Keratinocyte (primary cell): ENCODE measurements around the gene PPP2R5A. TPM values are rescaled to one million over a fixed set of nuclear protein-coding genes. Genes with fewer than 3 reads are reported as not detected.

Experiments
- DNase-seq: peaks from one replicate; pipeline ENCODE4 v3.0.0-alpha.2; 2011; ENCODE audit warnings: low read depth, missing footprints, low spot score
- FAIRE-seq: peaks from 2 replicates; lab custom pipeline; 2011; peaks lifted over from hg19 to GRCh38; lab: Jason Lieb, UNC
- H2AFZ ChIP-seq: 2 replicates; pipeline ENCODE4 v1.6.0; 2012; ENCODE audit warnings: low read length, control low read depth, inconsistent platforms; ENCODE audit not compliant: control insufficient read depth
- H3K27ac ChIP-seq: 2 replicates; pipeline ENCODE4 v1.5.1; 2011; ENCODE audit warnings: low read length; ENCODE audit not compliant: control insufficient read depth, insufficient read depth
- H3K27me3 ChIP-seq: 3 replicates; pipeline ENCODE4 v1.6.0; 2011; ENCODE audit warnings: low read length; ENCODE audit not compliant: control insufficient read depth, insufficient read depth; ENCODE audit errors: extremely low read depth
- H3K36me3 ChIP-seq, 2 experiments: 2 replicates in 1 of 2; 3 replicates in 1 of 2; pipeline ENCODE4 v1.5.1; 2011; ENCODE audit warnings: low read length in 2 of 2, mild to moderate bottlenecking in 1 of 2; ENCODE audit not compliant: control insufficient read depth in 2 of 2, insufficient read depth in 2 of 2; ENCODE audit errors: extremely low read depth in 1 of 2
- H3K4me1 ChIP-seq: 3 replicates; pipeline ENCODE4 v1.5.1; 2011; ENCODE audit warnings: low read length; ENCODE audit not compliant: control insufficient read depth, insufficient read depth; ENCODE audit errors: extremely low read depth
- H3K4me2 ChIP-seq: 3 replicates; pipeline ENCODE4 v1.6.0; 2011; ENCODE audit warnings: low read depth, low read length; ENCODE audit not compliant: control insufficient read depth, insufficient read depth; ENCODE audit errors: extremely low read depth
- H3K4me3 ChIP-seq, 3 experiments: fragments of 200-600 bp in 1 of 3; sonication (generic) in 1 of 3; 2 replicates in 2 of 3; 3 replicates in 1 of 3; pipeline ENCODE4 v1.5.1; 2011 to 2016; ENCODE audit warnings: low read length in 3 of 3, mild to moderate bottlenecking in 3 of 3, control low read depth in 2 of 3, inconsistent platforms in 1 of 3, low read depth in 1 of 3, mixed read lengths in 1 of 3, mixed run types in 1 of 3, moderate library complexity in 1 of 3; ENCODE audit not compliant: control insufficient read depth in 2 of 3, insufficient read depth in 2 of 3; ENCODE audit errors: extremely low read depth in 1 of 3
- H3K79me2 ChIP-seq: 2 replicates; pipeline ENCODE4 v1.6.0; 2012; ENCODE audit warnings: low read length; ENCODE audit not compliant: control insufficient read depth, insufficient read depth
- H3K9ac ChIP-seq: 3 replicates; pipeline ENCODE4 v1.6.0; 2011; ENCODE audit warnings: low read length; ENCODE audit not compliant: control insufficient read depth, insufficient read depth; ENCODE audit errors: extremely low read depth
- H3K9me1 ChIP-seq: 3 replicates; pipeline ENCODE4 v1.6.0; 2011; ENCODE audit warnings: low read length; ENCODE audit not compliant: control insufficient read depth, insufficient read depth; ENCODE audit errors: extremely low read depth
- H3K9me3 ChIP-seq: 2 replicates; pipeline ENCODE4 v1.5.1; 2012; ENCODE audit warnings: low read depth, low read length; ENCODE audit not compliant: control insufficient read depth
- H4K20me1 ChIP-seq: 3 replicates; pipeline ENCODE4 v1.6.0; 2011; ENCODE audit warnings: low read length; ENCODE audit not compliant: control insufficient read depth, insufficient read depth; ENCODE audit errors: extremely low read depth
- CTCF ChIP-seq, 3 experiments: IDR thresholded peaks in 1 of 3; conservative IDR thresholded peaks in 1 of 3; optimal IDR thresholded peaks in 1 of 3; 2 replicates in 2 of 3; 3 replicates in 1 of 3; pipeline versions ENCODE3 to v1.5.1; 2011; ENCODE audit warnings: low read length in 3 of 3, mild to moderate bottlenecking in 3 of 3, moderate library complexity in 2 of 3, control low read depth in 1 of 3, inconsistent platforms in 1 of 3; ENCODE audit not compliant: insufficient read depth in 2 of 3; ENCODE audit errors: extremely low read depth in 1 of 3
- EZH2 ChIP-seq: IDR thresholded peaks from one replicate; pipeline ENCODE4 v1.6.1; 2012; ENCODE audit warnings: inconsistent platforms, mild to moderate bottlenecking, low read length, moderate library complexity
- dilution Hi-C: fragments of 300-500 bp; cut with MboI; formaldehyde crosslinking; loops from one replicate; pipeline ENCODE4 v1.7.0; 2020; ENCODE audit warnings: low sequenced_read_pairs; ENCODE audit not compliant: extremely low pct_ligation_motif_present
- polyA minus RNA-seq, 3 experiments: library from RNA; depleted of rRNA, polyadenylated mRNA; stranded (reverse); fragments of >200 nt; gene quantifications; 1 replicate in 1 of 3; 2 replicates in 1 of 3; 3 replicates in 1 of 3; pipeline ENCODE4 v1.2.3, GENCODE V29; 2011
- polyA plus RNA-seq, 5 experiments: library from polyadenylated mRNA; depleted of rRNA in 3 of 5; stranded (reverse) in 3 of 5; stranded (forward) in 1 of 5; unstranded in 1 of 5; fragments of >200 nt; gene quantifications; 1 replicate in 1 of 5; 2 replicates in 3 of 5; 3 replicates in 1 of 5; pipeline versions ENCODE4 v1.2.1 to v1.2.3, GENCODE V29; 2011 to 2012; ENCODE audit warnings: missing spikeins in 2 of 5, low read depth in 1 of 5, low replicate concordance in 1 of 5

PPP2R5A gene
- polyA plus RNA-seq (12.0 to 26.2 TPM (median 16.8 TPM) in 3 replicates), polyA minus RNA-seq (2.5 to 13.9 TPM (median 5.9 TPM) in 3 replicates)
- polyA plus RNA-seq (2011; ENCODE audit: low read depth), result 15.6 TPM
- polyA plus RNA-seq (2011; cell fraction: cytosol; rRNA removed), result 15.3 and 30.1 TPM in 2 replicates
- 14.0 and 15.9 TPM in 2 replicates for polyA plus RNA-seq (2011; cell fraction: nucleus; rRNA removed)
- polyA plus RNA-seq (2012; ENCODE audit: low replicate concordance), result 11.7 and 18.3 TPM in 2 replicates
- polyA minus RNA-seq (2011; cell fraction: cytosol; rRNA and poly(A)+ RNA removed), result 16.3 TPM
- 7.3 and 8.8 TPM in 2 replicates for polyA minus RNA-seq (2011; cell fraction: nucleus; rRNA and poly(A)+ RNA removed)

DNA sequence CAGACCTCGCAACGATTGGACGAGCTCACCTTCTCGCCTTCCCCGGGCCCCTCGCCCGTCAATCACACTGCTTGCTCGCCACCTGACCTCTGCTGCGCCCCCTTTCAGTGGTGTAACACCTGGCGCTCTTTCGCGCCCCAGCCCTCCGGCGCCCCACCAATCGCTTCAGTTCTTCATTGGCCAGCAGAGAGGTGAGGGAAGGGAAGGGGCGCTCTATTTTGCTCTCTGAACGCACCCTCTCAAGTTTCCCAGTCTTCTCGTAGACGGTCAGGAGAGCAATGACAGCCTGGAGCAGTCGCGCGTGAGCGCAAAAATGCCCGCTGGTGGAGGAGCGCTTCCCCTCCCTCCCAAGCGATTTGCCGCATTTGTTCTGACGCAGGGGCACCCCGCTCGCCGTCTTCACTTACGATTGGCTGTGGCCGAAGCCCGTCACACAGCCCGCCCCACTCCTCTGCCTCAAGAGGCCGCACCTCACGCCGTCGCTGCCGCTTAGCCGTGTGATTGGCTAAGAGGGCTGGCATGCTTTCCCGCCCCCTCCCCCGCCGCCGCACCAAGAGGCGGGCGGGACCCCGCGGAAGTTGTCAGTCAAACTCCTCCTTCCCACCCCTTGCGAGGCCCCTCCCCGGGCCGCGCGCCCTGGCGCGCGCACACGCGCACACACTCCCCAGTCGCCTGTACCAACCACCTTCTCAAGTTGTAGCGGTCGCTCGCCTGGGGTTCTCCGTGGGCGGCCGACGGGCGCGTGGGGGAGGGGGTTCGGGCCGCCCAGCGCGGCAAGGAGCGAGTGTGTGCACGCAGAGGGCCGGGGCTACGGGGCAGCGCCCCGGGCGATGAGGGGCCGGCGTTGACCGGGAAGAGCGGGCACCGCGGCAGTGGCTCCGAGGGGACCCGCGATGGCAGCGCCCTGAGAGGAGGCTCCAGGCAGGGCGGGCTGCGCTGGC is at the start of gene PPP2R5A:
TSS of gene PPP2R5A (plus strand) at position 667 of the 941 bp plus-strand sequence. CDS start 701 bp downstream, outside the sequence.
- FAIRE-seq (peak; percentile 43), DNase-seq (peak; percentile 91)
- Histone ChIP-seq H3K79me2 (peaks cover 38% of the 10 kb centered on the region), H3K4me2 (peak within 1 kb of the TSS; percentile 99), H3K27ac (peak within 1 kb of the TSS; percentile 94), H3K9me1 (no peaks in the 10 kb centered on the region), H3K27me3 (no peaks in the 10 kb centered on the region), H3K4me3 (peak within 1 kb of the TSS; percentile 72 to 98 (median 91)), H4K20me1 (no peaks in the 10 kb centered on the region), H3K9ac (peak within 1 kb of the TSS; percentile 85), H3K4me1 (peaks cover 17% of the 10 kb centered on the region), H2AFZ (peak within 1 kb of the TSS; percentile 93), H3K9me3 (no peaks in the 10 kb centered on the region), H3K36me3 (no peaks in the 10 kb centered on the region)
- dilution Hi-C loops, result no loop called here
- peak; percentile 5 to 44 (median 23) for TF ChIP-seq CTCF (optimal IDR thresholded peaks at IDR 0.05 in 1 of 3, IDR thresholded peaks at IDR 0.05 in 1 of 3, conservative IDR thresholded peaks at IDR 0.05 in 1 of 3; ENCODE audit: extremely low read depth in 1 of 3, insufficient read depth in 2 of 3, low read length in 3 of 3)
- no peak for TF ChIP-seq EZH2

DNA sequence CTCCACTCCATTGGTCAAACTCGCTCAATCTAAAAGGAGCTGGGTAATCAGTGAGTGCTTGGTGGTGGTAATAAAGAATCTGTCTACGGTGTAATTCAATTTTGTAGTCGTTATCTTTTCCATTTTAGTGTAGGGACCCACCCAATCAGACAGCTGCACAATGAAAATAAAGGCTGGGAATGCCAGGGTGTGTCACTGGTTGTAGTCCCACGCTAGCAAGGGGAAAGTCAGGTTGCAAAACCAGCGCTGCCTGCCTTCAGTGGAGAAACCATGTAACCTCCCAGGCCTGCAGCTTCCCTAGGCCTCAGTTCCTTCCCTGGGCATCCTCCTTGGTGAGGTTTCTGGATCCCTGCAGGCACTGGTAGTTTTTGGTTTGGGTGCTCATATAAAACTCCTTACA is 49.4 kb upstream of the PPP2R5A start:
- no peaks in the 10 kb centered on the region for H3K9me1 ChIP-seq
- no peaks in the 10 kb centered on the region for H3K79me2 ChIP-seq
- no peak overlapping the region for H3K4me3 ChIP-seq
- dilution Hi-C loops, result no loop called here
- H3K27me3 ChIP-seq, result no peaks in the 10 kb centered on the region
- H4K20me1 ChIP-seq, result no peaks in the 10 kb centered on the region
- DNase-seq, result no peak
- H2AFZ ChIP-seq, result no peak overlapping the region
- H3K9ac ChIP-seq, result no peak overlapping the region
- H3K27ac ChIP-seq, result no peak overlapping the region
- TF ChIP-seq EZH2, result no peak
- TF ChIP-seq CTCF (optimal IDR thresholded peaks at IDR 0.05 in 1 of 3, IDR thresholded peaks at IDR 0.05 in 1 of 3, conservative IDR thresholded peaks at IDR 0.05 in 1 of 3; ENCODE audit: extremely low read depth in 1 of 3, insufficient read depth in 2 of 3, low read length in 3 of 3), result no peak
- H3K4me1 ChIP-seq, result peaks cover 26% of the 10 kb centered on the region
- no peak overlapping the region for H3K4me2 ChIP-seq
- H3K9me3 ChIP-seq, result no peaks in the 10 kb centered on the region
- no peaks in the 10 kb centered on the region for H3K36me3 ChIP-seq
- no peak for FAIRE-seq
